ENCODE results near the gene SRL. TPM values are rescaled to one million over a fixed set of nuclear protein-coding genes. Genes with fewer than 3 reads are reported as not detected.
A peak's percentile ranks its signal among the peaks of the same experiment; 100 is the strongest.

Gene SRL
- total and polyA plus RNA-seq, 2 of the 13 experiments (the other 11 are each of a cell fraction or from before 2014, with no cell fraction given): 0.05 TPM; not detected in 1

GRCh38 chr16:4271176-4272113 lies 29.6 kb upstream of the SRL start (continued):
- TF ChIP-seq HMGXB3 (CRISPR knock-in tag; IDR thresholded peaks at IDR 0.05; ENCODE audit: borderline replicate concordance) (peak; percentile 18), SRSF9 (IDR thresholded peaks at IDR 0.05; ENCODE audit: borderline replicate concordance, insufficient read depth, low read depth, low read length, poor library complexity, severe bottlenecking) (no peak), KLF12 (CRISPR knock-in tag; IDR thresholded peaks at IDR 0.05; ENCODE audit: borderline replicate concordance) (0 out of 2 replicates have a peak, but pooled peaks have one; percentile 27), ZNF274 (CRISPR knock-in tag; IDR thresholded peaks at IDR 0.05) (peak; percentile 51; the same call in 1 of the 2 replicates), HES4 (CRISPR knock-in tag; IDR thresholded peaks at IDR 0.05; ENCODE audit: borderline replicate concordance) (no peak; the same call in none of the 2 replicates), ERF (CRISPR knock-in tag; IDR thresholded peaks at IDR 0.05) (peak; percentile 78; the same call in 1 of the 2 replicates), ZNF761 (CRISPR knock-in tag; conservative IDR thresholded peaks at IDR 0.05) (peak; percentile 76; the same call in 1 of the 2 replicates), YY1 (IDR thresholded peaks at IDR 0.05; ENCODE audit: insufficient read depth, insufficient replicate concordance, low read depth, low read length) (peak; percentile 87), RAD21 (CRISPR knock-in tag; IDR thresholded peaks at IDR 0.05) (peak; percentile 60), ELF1 (CRISPR knock-in tag; IDR thresholded peaks at IDR 0.05) (0 out of 2 replicates have a peak, but pooled peaks have one; percentile 0), TCF7 (IDR thresholded peaks at IDR 0.05; ENCODE audit: low read depth) (no peak), CBFB (CRISPR knock-in tag; IDR thresholded peaks at IDR 0.05) (peak; percentile 62; the same call in 1 of the 2 replicates), HDAC2 (CRISPR knock-in tag; IDR thresholded peaks at IDR 0.05) (peak; percentile 22; the same call in 1 of the 2 replicates), KDM5B (CRISPR knock-in tag; IDR thresholded peaks at IDR 0.05; ENCODE audit: borderline replicate concordance) (peak; percentile 96), TRIM22 (IDR thresholded peaks at IDR 0.05) (no peak), CENPT (CRISPR knock-in tag; IDR thresholded peaks at IDR 0.05; ENCODE audit: low read depth) (peak; percentile 49; the same call in 1 of the 2 replicates), ZBTB37 (CRISPR knock-in tag; IDR thresholded peaks at IDR 0.05) (peak; percentile 75; the same call in 1 of the 2 replicates), HNF4G (IDR thresholded peaks at IDR 0.05; ENCODE audit: borderline replicate concordance, low read depth, low read length) (peak; percentile 26; the same call in 1 of the 2 replicates), HNF4G (CRISPR knock-in tag; IDR thresholded peaks at IDR 0.05; ENCODE audit: borderline replicate concordance, low read depth) (peak; percentile 20; the same call in 1 of the 2 replicates), DMAP1 (CRISPR knock-in tag; IDR thresholded peaks at IDR 0.05) (peak; percentile 97)

All from HepG2 (cell line).